ENCODE results near the gene PTPRD.
A peak's percentile ranks its signal among the peaks of the same experiment; 100 is the strongest.

The PTPRD gene

DNA sequence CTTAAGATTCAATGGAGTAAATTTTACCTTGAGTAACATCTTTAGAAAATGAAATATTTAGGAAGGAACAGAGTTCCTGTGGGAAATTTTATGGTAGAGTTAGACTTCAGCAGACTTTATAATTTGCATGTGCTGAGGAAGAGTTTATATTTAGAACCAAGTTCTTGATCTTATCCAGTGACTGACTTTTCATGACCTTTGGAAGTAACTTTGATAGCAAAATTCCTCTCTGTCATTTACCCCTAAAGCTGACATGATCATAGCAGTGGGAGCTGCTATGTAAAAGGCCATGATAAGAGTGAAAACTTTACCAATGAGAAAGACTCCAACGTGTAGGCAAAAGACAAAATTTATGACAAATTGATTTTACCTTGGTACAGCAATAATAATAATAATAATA is 1741.4 kb downstream of the PTPRD start:
- no peak overlapping the region for H2BK120ac ChIP-seq (ENCODE audit: insufficient read depth, low read length, poor library complexity)
- H3K9me3 ChIP-seq (ENCODE audit: insufficient read depth, low read depth, low read length): no peaks in the 10 kb centered on the region
- H4K8ac ChIP-seq (ENCODE audit: low read depth, low read length): no peak overlapping the region
- H3K79me1 ChIP-seq (ENCODE audit: low read length): no peaks in the 10 kb centered on the region
- H3K14ac ChIP-seq (ENCODE audit: low read length): no peak overlapping the region
- DNase-seq: no peak
- no peak overlapping the region for H2BK5ac ChIP-seq (ENCODE audit: low read depth, low read length, poor library complexity)
- H3K4ac ChIP-seq (ENCODE audit: low read depth, low read length): no peak overlapping the region
- H3K27ac ChIP-seq (ENCODE audit: low read depth, low read length): no peak overlapping the region
- H3K9ac ChIP-seq (ENCODE audit: low read length): no peak overlapping the region
- H2BK12ac ChIP-seq (ENCODE audit: low read length): no peak overlapping the region
- no peaks in the 10 kb centered on the region for H3K36me3 ChIP-seq (ENCODE audit: control insufficient read depth in 1 of 2, insufficient read depth in 2 of 2, low read length in 2 of 2)
- no peak overlapping the region for H4K91ac ChIP-seq (ENCODE audit: low read depth, low read length)
- H3K27me3 ChIP-seq (ENCODE audit: insufficient read depth, low read length): no peaks in the 10 kb centered on the region
- no peak overlapping the region for H3K4me2 ChIP-seq (ENCODE audit: low read length)
- no peak overlapping the region for H4K12ac ChIP-seq (ENCODE audit: low read depth, low read length)
- H3K79me2 ChIP-seq (ENCODE audit: control insufficient read depth, insufficient read depth, low read length, poor library complexity): no peaks in the 10 kb centered on the region
- no peak overlapping the region for H2AFZ ChIP-seq (ENCODE audit: insufficient read depth, low read length, poor library complexity)
- no peak overlapping the region for H3K18ac ChIP-seq (ENCODE audit: low read length)
- no peaks in the 10 kb centered on the region for H3K4me1 ChIP-seq (ENCODE audit: control insufficient read depth in 1 of 2, insufficient read depth in 2 of 2, low read length in 2 of 2)
- no peak overlapping the region for H2AK5ac ChIP-seq (ENCODE audit: low read length)
- no peak overlapping the region for H3K23ac ChIP-seq (ENCODE audit: low read length)
- no peak overlapping the region for H3K4me3 ChIP-seq (ENCODE audit: low read depth, low read length)
- WGBS (ENCODE audit: extremely low coverage, insufficient coverage, insufficient read length): no CpG with 5 or more reads among the region's 1 CpG

- no CpG with 5 or more reads among the region's 3 CpGs for WGBS (ENCODE audit: extremely low coverage, insufficient coverage, insufficient read length)
Observed at GRCh38 chr9:8869812-8870211, 1743.0 kb downstream of the PTPRD start.

DNA sequence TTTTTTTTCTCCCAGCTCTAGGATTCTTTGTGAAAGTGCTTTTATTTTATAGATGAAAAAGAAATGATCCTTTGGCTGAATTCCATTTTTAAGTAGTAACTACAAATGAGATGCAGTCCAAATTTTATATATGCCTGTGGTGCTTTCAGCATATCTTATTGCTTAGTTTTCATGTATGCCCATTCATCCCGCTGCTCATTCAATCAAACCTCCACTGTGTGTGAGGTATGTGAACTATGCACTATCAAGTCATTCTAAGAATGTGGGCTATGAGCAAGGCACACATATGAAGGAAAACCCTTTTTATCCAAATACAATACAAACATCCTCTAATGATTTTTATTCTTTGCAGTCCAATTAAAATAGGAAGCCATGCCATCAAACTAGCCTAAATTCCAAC is 1744.2 kb downstream of the PTPRD start:
- Histone ChIP-seq H3K27ac (ENCODE audit: low read depth, low read length) (no peak overlapping the region), H3K9me3 (ENCODE audit: insufficient read depth, low read depth, low read length) (no peaks in the 10 kb centered on the region), H3K4ac (ENCODE audit: low read depth, low read length) (no peak overlapping the region), H4K91ac (ENCODE audit: low read depth, low read length) (no peak overlapping the region), H3K4me2 (ENCODE audit: low read length) (no peak overlapping the region), H2AK5ac (ENCODE audit: low read length) (no peak overlapping the region), H3K9ac (ENCODE audit: low read length) (no peak overlapping the region), H3K4me1 (ENCODE audit: control insufficient read depth in 1 of 2, insufficient read depth in 2 of 2, low read length in 2 of 2) (peaks cover 0 to 2% of the 10 kb centered on the region in 2 experiments), H3K23ac (ENCODE audit: low read length) (no peak overlapping the region), H2AFZ (ENCODE audit: insufficient read depth, low read length, poor library complexity) (no peak overlapping the region), H3K18ac (ENCODE audit: low read length) (no peak overlapping the region), H3K79me1 (ENCODE audit: low read length) (no peaks in the 10 kb centered on the region), H3K27me3 (ENCODE audit: insufficient read depth, low read length) (no peaks in the 10 kb centered on the region), H2BK12ac (ENCODE audit: low read length) (no peak overlapping the region), H2BK120ac (ENCODE audit: insufficient read depth, low read length, poor library complexity) (no peak overlapping the region), H4K12ac (ENCODE audit: low read depth, low read length) (no peak overlapping the region), H4K8ac (ENCODE audit: low read depth, low read length) (no peak overlapping the region), H3K14ac (ENCODE audit: low read length) (no peak overlapping the region), H3K4me3 (ENCODE audit: low read depth, low read length) (no peak overlapping the region), H2BK5ac (ENCODE audit: low read depth, low read length, poor library complexity) (no peak overlapping the region), H3K79me2 (ENCODE audit: control insufficient read depth, insufficient read depth, low read length, poor library complexity) (no peaks in the 10 kb centered on the region), H3K36me3 (ENCODE audit: control insufficient read depth in 1 of 2, insufficient read depth in 2 of 2, low read length in 2 of 2) (no peaks in the 10 kb centered on the region)
- no peak for DNase-seq
- no CpG with 5 or more reads among the region's 1 CpG for WGBS (ENCODE audit: extremely low coverage, insufficient coverage, insufficient read length)

More at GRCh38 chr9:8869812-8870211, 1743.0 kb downstream of the PTPRD start:
- H3K9me3 ChIP-seq (ENCODE audit: insufficient read depth, low read depth, low read length): no peaks in the 10 kb centered on the region
- no peak overlapping the region for H3K14ac ChIP-seq (ENCODE audit: low read length)
- no peak overlapping the region for H3K9ac ChIP-seq (ENCODE audit: low read length)
- no peak overlapping the region for H3K18ac ChIP-seq (ENCODE audit: low read length)
- no peaks in the 10 kb centered on the region for H3K36me3 ChIP-seq (ENCODE audit: control insufficient read depth in 1 of 2, insufficient read depth in 2 of 2, low read length in 2 of 2)
- H3K23ac ChIP-seq (ENCODE audit: low read length): peak overlapping the region; percentile 53
- no peaks in the 10 kb centered on the region for H3K79me1 ChIP-seq (ENCODE audit: low read length)
- no peak overlapping the region for H4K91ac ChIP-seq (ENCODE audit: low read depth, low read length)
- DNase-seq: no peak
- H2AK5ac ChIP-seq (ENCODE audit: low read length): no peak overlapping the region
- no peak overlapping the region for H2BK5ac ChIP-seq (ENCODE audit: low read depth, low read length, poor library complexity)
- H3K4me2 ChIP-seq (ENCODE audit: low read length): no peak overlapping the region
- H4K8ac ChIP-seq (ENCODE audit: low read depth, low read length): no peak overlapping the region
- no peak overlapping the region for H2AFZ ChIP-seq (ENCODE audit: insufficient read depth, low read length, poor library complexity)
- H4K12ac ChIP-seq (ENCODE audit: low read depth, low read length): no peak overlapping the region
- H3K4me1 ChIP-seq (ENCODE audit: control insufficient read depth in 1 of 2, insufficient read depth in 2 of 2, low read length in 2 of 2): no peaks in the 10 kb centered on the region
- no peak overlapping the region for H3K4me3 ChIP-seq (ENCODE audit: low read depth, low read length)
- H3K79me2 ChIP-seq (ENCODE audit: control insufficient read depth, insufficient read depth, low read length, poor library complexity): no peaks in the 10 kb centered on the region
- no peak overlapping the region for H2BK120ac ChIP-seq (ENCODE audit: insufficient read depth, low read length, poor library complexity)
- H3K4ac ChIP-seq (ENCODE audit: low read depth, low read length): no peak overlapping the region
- no peak overlapping the region for H2BK12ac ChIP-seq (ENCODE audit: low read length)
- no peak overlapping the region for H3K27ac ChIP-seq (ENCODE audit: low read depth, low read length)
- no peaks in the 10 kb centered on the region for H3K27me3 ChIP-seq (ENCODE audit: insufficient read depth, low read length)

DNA sequence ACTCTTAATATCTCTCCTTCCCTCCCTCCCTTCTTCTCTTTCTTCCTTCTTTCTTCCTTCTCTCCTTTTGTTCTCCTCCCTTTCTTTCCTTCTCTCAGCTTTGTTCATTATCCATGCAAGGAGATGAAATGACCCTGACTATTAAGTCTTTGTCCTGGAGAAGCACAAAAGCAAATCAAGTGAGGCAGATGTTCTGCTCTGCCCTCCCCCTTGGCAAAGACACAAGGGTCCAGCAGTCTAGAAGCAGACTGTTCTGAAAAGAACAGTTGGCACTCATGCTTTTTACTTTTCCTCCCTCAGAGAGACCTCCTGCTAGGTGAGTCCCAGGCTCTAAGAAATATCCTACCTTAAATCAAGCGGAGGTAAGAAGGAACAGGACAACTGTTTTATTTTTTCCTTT is 1745.7 kb downstream of the PTPRD start:
- Histone ChIP-seq H3K36me3 (ENCODE audit: control insufficient read depth in 1 of 2, insufficient read depth in 2 of 2, low read length in 2 of 2) (no peaks in the 10 kb centered on the region), H3K79me1 (ENCODE audit: low read length) (no peaks in the 10 kb centered on the region), H2BK12ac (ENCODE audit: low read length) (peak overlapping the region; percentile 49), H3K18ac (ENCODE audit: low read length) (no peak overlapping the region), H3K27ac (ENCODE audit: low read depth, low read length) (no peak overlapping the region), H3K9ac (ENCODE audit: low read length) (no peak overlapping the region), H2AK5ac (ENCODE audit: low read length) (no peak overlapping the region), H3K4me3 (ENCODE audit: low read depth, low read length) (no peak overlapping the region), H2BK5ac (ENCODE audit: low read depth, low read length, poor library complexity) (no peak overlapping the region), H3K27me3 (ENCODE audit: insufficient read depth, low read length) (no peaks in the 10 kb centered on the region), H3K9me3 (ENCODE audit: insufficient read depth, low read depth, low read length) (no peaks in the 10 kb centered on the region), H4K91ac (ENCODE audit: low read depth, low read length) (no peak overlapping the region), H4K12ac (ENCODE audit: low read depth, low read length) (no peak overlapping the region), H3K4me2 (ENCODE audit: low read length) (no peak overlapping the region), H3K4ac (ENCODE audit: low read depth, low read length) (no peak overlapping the region), H3K79me2 (ENCODE audit: control insufficient read depth, insufficient read depth, low read length, poor library complexity) (no peaks in the 10 kb centered on the region), H2BK120ac (ENCODE audit: insufficient read depth, low read length, poor library complexity) (no peak overlapping the region), H3K4me1 (ENCODE audit: control insufficient read depth in 1 of 2, insufficient read depth in 2 of 2, low read length in 2 of 2) (peaks cover 0 to 2% of the 10 kb centered on the region in 2 experiments), H4K8ac (ENCODE audit: low read depth, low read length) (no peak overlapping the region), H3K23ac (ENCODE audit: low read length) (no peak overlapping the region), H2AFZ (ENCODE audit: insufficient read depth, low read length, poor library complexity) (no peak overlapping the region), H3K14ac (ENCODE audit: low read length) (no peak overlapping the region)
- no peak for DNase-seq
- no CpG with 5 or more reads among the region's 1 CpG for WGBS (ENCODE audit: extremely low coverage, insufficient coverage, insufficient read length)
